DMS114 treated with DMSO at 0.1 percent for 48 hours (cell line): Measurements from ENCODE around the gene HOXA3.

ENCODE experiments used
- DNase-seq: peaks from one replicate; lab custom pipeline; 2025; ENCODE audit not compliant: unreplicated experiment; lab: John Stamatoyannopoulos, UW

Gene HOXA3

GRCh38 chr7:27131390-27131819 lies 21.0 kb downstream of the HOXA3 start:
- DNase-seq = no peak

- peak; percentile 85 for DNase-seq
These were observed 21.6 kb downstream of the HOXA3 start, which contains the start of gene HOXA4 for GRCh38 chr7:27130540-27131389. Gene HOXA4 (minus strand): TSS chr7:27130757. CDS start chr7:27130733, 24 bp downstream.

DNA sequence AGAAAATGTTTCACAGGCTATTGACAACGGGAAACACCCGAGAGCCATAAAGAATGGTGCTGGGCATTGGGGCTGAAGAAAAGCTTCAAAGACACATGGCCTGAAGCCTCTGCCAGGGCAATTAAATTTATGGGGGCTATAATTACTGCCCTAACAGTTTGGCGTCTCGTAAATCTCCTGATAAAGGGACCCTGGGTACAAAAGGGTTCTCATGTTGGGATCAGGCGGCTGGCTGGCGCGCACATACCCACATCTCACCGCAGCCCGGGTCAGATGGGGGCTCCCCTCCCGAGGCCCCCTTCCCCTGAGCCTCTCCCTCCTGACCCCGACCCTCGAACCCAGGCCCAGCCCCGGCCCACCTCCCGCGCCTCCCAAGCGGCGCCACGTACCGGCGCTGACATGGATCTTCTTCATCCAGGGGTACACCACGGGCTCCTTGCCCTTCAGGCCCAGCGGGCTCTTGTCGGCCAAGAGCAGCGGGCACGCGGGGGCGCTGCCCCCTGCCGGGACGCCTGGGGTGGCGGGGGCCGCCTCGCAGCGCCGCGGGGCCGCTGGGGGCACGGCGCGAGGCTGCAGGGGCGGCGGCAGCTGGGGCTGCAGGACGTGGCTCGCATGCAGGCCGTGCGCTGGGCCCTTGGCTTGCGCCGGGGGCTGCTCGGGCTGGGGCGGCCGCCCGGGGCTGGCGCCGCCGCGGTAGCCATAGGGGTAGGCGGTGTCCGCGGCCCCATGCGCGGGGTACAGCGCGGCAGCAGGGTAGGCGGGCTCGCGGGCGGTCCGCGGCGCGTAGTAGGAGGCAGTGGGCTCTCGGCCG lies 22.4 kb downstream of the HOXA3 start:
- DNase-seq = no peak

DNA sequence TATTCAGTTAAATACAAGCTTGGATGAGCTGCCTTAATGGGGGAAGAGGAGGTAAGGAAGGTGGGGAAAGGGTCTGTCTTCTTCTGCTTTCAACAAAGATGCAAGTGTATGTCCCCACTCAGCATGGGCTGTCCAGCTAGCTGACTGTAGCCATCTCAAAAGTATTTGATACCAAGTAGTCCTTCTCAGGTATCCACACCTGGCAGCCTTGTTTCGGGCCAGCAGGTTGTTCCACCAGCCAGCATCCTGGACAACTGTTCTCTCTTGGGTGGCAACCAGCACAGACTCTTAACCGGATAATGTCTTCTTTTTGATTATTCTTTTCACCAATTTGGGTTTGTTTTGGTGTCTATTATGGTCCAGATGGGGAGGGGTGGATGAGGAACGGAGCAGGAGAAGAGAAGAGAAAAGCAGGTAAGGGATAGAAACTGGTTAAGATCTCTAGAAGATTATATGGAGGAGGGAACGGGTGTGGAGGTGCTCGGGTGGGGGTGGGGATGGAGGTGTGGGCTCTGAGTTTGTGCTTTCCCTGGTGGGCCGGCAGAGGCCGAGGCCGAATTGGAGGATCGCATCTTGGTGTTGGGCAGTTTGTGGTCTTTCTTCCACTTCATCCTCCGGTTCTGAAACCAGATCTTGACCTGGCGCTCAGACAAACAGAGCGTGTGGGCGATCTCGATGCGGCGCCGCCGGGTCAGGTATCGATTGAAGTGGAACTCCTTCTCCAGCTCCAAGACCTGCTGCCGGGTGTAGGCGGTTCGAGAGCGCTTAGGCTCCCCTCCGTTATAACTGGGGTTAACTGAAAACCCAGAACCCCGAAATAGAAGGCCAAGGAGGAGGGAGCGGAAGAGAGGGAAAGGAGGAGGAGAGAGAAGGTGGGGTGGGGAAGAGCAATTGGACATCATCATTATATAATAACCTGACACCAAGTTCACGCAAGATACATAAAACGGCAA lies 23.3 kb downstream of the HOXA3 start:
- DNase-seq = no peak

GRCh38 chr7:27128034-27128433 lies 24.3 kb downstream of the HOXA3 start:
- DNase-seq = no peak

- DNase-seq = no peak
These were observed 25.6 kb downstream of the HOXA3 start for GRCh38 chr7:27126596-27127327.

GRCh38 chr7:27125986-27126394 lies 26.4 kb downstream of the HOXA3 start:
- DNase-seq = no peak

- DNase-seq = no peak
These were observed 27.3 kb downstream of the HOXA3 start for GRCh38 chr7:27124902-27125689.

GRCh38 chr7:27124096-27124901 lies 28.1 kb downstream of the HOXA3 start:
- no peak for DNase-seq

DNA sequence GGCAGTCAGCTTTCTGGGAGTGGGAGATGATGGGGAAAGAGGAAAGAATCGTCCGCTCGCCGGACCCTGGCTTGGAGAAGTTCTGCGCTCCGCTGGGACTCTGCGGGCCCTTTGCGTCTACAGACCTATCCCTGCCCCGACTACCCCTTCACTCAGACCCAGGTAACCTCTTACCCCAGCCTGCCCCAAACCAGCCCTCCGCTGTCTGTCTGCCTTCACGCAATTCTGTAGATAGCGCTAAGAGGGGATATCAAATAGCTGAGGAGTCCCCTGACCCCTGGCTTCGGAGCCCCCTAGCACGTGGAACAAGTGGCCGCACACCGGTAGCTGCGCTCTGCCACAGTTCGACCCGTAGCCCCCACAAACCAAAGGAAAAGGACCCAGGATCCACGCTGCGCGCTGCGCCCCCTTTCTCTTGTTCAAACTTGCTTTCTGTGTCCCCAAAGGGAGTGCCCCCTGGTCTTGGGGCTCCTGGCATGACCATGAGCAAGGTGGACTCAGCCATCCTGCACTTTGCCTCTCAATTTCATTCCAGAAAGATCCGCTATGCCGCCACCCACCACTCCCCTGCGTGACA lies 28.8 kb downstream of the HOXA3 start:
- no peak for DNase-seq

- DNase-seq = no peak
These were observed 29.3 kb downstream of the HOXA3 start for GRCh38 chr7:27123007-27123476.

GRCh38 chr7:27122077-27122910 lies 30.1 kb downstream of the HOXA3 start:
- no peak for DNase-seq

DNA sequence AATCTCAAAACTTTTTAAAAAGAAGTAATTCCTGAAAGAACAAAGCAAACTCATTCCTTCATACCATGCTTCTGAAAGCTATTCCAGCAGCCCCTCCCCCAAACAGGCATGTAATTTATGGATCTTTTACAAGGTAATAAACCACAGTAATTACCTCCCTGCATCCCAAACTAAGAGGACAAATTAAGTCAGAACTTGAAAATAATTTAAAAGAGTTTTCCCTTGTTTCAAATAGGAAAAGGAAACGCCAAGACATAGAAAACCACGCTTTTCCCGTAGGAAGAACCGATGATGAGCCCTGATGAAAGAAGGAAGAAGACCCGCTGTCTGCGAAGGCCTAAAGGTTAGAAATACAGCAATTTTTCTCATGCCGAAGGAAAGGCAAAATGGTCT lies 30.7 kb downstream of the HOXA3 start:
- DNase-seq = no peak

DNA sequence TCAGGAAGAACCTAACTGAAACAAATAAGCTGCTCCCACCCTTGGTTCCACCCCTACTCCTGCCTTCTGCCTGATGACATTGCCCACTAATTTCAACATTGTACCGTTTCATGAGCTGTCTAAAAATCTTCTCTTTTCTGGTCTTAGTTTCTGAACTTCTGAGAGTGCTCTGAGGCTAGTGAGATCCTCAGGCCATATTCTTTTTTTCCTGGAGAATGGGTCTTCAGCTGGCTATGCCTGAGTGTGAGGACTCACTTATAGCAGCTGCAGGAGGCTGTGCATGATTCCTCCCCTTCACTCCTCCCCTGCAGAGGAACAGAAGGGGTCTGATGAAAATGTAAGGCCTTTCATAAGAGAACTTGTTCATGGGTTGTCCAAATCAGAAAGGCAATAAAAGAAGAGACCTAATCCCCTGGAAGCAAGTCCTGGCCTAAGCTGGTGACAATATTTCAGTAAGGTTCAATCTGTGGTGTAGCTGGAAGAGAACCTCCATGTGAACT lies 32.9 kb downstream of the HOXA3 start:
- no peak for DNase-seq

DNA sequence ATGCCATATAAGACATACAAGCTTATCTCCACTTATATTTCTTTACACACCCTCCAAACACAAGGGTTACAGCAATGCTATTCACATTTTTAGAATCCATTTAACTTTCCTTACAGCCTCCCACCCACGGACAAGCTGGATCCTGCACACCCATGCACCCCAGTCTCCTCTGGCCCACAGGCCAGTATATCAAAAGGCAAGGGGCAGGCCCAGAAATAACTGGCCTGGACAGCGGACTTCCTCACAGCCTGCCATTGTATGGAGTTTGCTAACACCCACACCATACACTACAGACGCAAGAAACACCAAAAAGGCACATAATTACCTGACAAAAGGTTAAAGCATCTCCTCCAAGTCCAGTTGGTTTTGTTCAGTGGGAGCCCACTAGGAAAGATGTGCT lies 33.8 kb downstream of the HOXA3 start:
- DNase-seq = no peak

DNA sequence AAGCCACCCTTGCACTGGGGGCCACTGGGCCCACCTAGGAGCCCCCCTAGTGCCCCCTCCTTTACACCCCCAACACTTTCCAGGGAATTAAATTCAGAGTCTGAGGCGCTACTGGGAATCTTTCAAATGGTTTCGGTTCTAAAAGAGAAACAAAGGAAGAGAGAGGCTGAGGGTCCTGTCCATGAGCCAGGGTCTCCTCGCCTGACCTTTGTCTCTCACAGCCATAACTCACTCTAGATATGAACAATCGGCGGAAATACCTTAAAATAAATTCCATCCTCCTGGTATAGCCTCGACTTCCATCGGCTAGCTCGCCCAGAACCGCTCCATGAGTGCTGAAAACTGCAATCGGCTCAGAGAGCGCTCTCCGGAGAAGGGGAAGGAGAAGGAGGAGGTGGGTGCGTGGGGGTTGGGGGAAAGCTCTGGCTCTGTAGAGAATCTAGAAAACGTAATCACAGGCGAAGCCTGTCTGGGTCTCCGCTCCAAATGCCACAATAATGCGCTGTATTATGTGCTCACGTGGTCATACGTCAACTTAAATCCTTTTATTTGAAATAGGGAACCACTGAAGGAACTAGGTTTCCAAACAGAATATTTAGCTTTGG lies 34.4 kb downstream of the HOXA3 start:
- no peak for DNase-seq
